Stimulated activated CD4-positive, alpha-beta T cell treated with anti-CD3 and anti-CD28 coated beads, Interleukin-15, amount 100 ng/mL, for 48 hours (primary cell): ENCODE measurements around the gene EXOC3L4.
"Not testable (repeated sequence)": the region's sequence is repeated elsewhere in the genome, so short reads cannot be mapped to it uniquely, and the experiment has no call there.

Experiments used
- DNase-seq, 2 donors: peaks; one replicate each; pipeline ENCODE4 v3.0.0-alpha.2; 2020; ENCODE audit warnings: low read depth in 2 of 2

EXOC3L4 gene

GRCh38 chr14:103105580-103106150, 11.1 kb downstream of the EXOC3L4 start:
- DNase-seq, result no peak

- DNase-seq, result no peak
Measured at GRCh38 chr14:103107455-103107854, 12.9 kb downstream of the EXOC3L4 start.

GRCh38 chr14:103107941-103108748, 13.6 kb downstream of the EXOC3L4 start:
- DNase-seq, result no peak

GRCh38 chr14:103108749-103109207, 14.3 kb downstream of the EXOC3L4 start:
- no peak for DNase-seq

- no peak for DNase-seq
Measured at GRCh38 chr14:103109535-103110441, 15.3 kb downstream of the EXOC3L4 start.

- DNase-seq, result no peak
Measured at GRCh38 chr14:103110681-103111231, 16.2 kb downstream of the EXOC3L4 start.

GRCh38 chr14:103111232-103111868, 16.8 kb downstream of the EXOC3L4 start:
- DNase-seq, result no peak

GRCh38 chr14:103112400-103113243, 18.1 kb downstream of the EXOC3L4 start:
- no peak for DNase-seq

GRCh38 chr14:103113303-103113702, 18.8 kb downstream of the EXOC3L4 start:
- no peak for DNase-seq

GRCh38 chr14:103113774-103114173, 19.2 kb downstream of the EXOC3L4 start:
- DNase-seq, result no peak

- DNase-seq, result not testable (repeated sequence)
Measured at GRCh38 chr14:103115086-103115679, 20.7 kb downstream of the EXOC3L4 start.

GRCh38 chr14:103115845-103116572, 21.5 kb downstream of the EXOC3L4 start:
- DNase-seq, result no peak

- DNase-seq, result no peak
Measured at GRCh38 chr14:103116636-103117035, 22.1 kb downstream of the EXOC3L4 start.

GRCh38 chr14:103117499-103117898, 23.0 kb downstream of the EXOC3L4 start:
- DNase-seq, result not testable (repeated sequence)

- DNase-seq, result no peak
Measured at GRCh38 chr14:103118018-103118662, 23.6 kb downstream of the EXOC3L4 start.

- DNase-seq, result no peak
Measured at GRCh38 chr14:103118663-103119404, 24.3 kb downstream of the EXOC3L4 start.

- DNase-seq, result not testable (repeated sequence)
Measured at GRCh38 chr14:103119527-103119926, 25.0 kb downstream of the EXOC3L4 start.
